ENCODE measurements around the gene OPA3.

Gene OPA3

DNA sequence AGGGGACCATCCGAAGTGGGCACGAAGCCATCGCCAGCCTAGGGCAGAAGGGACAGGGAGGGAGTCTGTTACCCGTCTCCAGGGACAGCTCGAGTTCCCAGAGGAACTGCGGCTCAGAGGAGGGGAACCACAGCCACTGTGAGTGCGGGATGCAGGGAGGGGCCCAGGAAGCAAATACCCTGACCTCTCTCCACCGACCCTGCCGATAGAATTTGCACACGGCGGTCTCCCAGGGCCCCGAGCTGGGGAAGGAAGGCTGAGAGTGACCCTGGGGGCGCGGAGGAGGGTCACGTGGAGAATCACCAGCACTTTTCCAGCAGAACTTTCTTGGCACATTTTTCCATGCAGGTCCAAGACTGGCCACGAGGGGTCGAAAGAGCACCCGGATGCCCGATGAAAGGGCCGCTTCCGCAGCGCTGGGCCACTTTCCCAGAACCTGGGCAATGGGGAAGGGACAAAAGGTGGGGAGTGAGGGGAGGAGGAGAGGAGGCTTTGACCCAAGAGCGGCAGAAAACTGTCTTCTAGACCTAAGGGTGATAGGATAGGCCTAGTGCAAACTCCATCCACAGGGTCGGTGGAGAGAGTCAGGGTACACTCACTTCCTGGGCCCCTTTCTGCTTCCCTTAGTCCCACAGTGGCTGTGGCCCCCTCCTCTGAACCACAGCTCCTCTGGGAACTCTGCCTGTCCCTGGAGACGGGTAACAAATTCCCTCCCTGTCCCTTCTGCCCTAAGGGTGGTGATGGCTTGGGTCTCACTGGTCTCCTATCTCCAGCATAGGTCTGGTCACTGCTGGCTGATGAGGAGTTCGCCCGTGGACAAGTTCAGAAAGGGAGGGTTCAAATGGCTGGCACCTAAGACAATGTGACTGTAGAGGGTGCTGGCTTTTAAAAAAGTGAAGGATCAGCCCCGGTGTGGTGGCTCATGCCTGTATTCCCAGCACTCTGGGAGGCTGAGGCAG, 22.7 kb upstream of the OPA3 start:
- DNase-seq (peak; percentile 62), ATAC-seq (peak; percentile 15)
- no peak overlapping the region for H3K4me3 Mint-ChIP-seq
- H3K9me3 Mint-ChIP-seq = peaks cover 5% of the 10 kb centered on the region
- H3K27me3 Mint-ChIP-seq = peaks cover 11% of the 10 kb centered on the region
- H3K36me3 Mint-ChIP-seq (ENCODE audit: low read depth) = peaks cover 30% of the 10 kb centered on the region
- peaks cover 10% of the 10 kb centered on the region for H3K4me1 Mint-ChIP-seq
- H3K27ac Mint-ChIP-seq = peak overlapping the region; percentile 84

DNA sequence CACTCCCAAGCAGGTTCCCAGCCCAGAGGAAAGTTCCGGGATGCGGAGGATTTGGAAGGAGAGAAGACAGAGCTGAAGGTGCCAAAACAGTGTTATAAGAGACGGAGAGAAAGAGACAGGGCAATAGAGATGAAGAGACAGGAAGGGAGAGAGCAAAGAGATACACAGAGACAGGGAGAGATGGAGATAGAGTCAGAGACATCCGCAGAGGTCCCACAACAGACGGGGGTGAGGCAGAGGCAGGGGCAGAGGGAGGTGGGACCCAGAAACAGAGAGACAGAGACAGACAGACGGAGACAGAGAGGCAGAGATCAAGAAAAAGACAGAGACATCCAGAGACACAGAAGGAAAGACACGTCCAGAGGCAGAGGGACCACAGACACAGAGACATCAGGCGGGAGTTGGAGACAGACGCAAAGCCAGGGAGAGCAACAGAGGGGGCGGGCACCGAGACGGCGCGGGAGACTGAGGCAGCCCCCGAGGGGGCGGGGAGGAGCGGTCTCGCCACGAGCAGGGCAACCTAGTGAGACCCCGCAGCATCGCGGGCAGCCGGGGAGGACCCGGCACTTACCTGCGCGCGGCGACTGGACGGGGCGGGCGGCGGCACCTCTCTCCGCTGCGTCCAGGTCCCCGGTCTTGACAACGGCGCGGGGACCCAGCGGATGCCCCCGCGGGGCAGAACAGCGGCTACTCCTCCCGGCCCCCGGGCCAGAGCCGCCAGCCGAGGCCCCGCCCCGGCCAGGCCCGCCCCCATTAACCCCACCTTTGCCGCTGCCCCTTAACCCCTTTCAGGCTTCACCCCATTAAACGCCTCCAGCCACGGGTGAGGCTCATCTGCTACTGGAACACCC, 17.1 kb upstream of the OPA3 start, which contains the start of gene GPR4:
Gene GPR4 (minus strand): TSS at position 689 of the 851 bp plus-strand sequence. CDS start 10,346 bp downstream, outside the sequence.
- H3K27ac Mint-ChIP-seq = no peak within 1 kb of the TSS
- DNase-seq (no peak), ATAC-seq (no peak)
- H3K4me1 Mint-ChIP-seq = peaks cover 32% of the 10 kb centered on the region
- no peak within 1 kb of the TSS for H3K4me3 Mint-ChIP-seq
- no peaks in the 10 kb centered on the region for H3K9me3 Mint-ChIP-seq
- H3K27me3 Mint-ChIP-seq = peaks cover 61% of the 10 kb centered on the region
- no peaks in the 10 kb centered on the region for H3K36me3 Mint-ChIP-seq (ENCODE audit: low read depth)

DNA sequence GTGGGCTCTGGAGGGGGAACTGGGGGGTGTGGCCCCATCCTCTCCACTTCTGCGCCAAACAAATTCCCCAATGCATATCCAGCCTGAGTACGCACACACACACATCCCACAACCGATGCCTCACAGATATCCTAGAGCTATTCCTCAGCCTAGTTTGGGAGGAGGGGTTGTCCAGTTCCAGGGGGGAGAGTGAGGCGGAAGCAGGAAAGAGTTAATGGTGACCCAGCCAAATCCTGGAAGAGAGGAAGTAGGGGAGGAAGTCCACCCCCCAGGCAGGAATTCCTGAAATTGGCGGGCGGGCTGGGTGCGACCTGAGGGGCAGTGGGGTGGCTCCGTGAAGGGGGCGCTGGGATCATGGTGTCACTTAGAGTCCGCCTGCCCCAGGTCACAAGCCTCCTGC, 16.5 kb upstream of the OPA3 start:
- no peaks in the 10 kb centered on the region for H3K9me3 Mint-ChIP-seq
- H3K36me3 Mint-ChIP-seq (ENCODE audit: low read depth) = no peaks in the 10 kb centered on the region
- H3K27me3 Mint-ChIP-seq = peaks cover 67% of the 10 kb centered on the region
- no peak overlapping the region for H3K27ac Mint-ChIP-seq
- ATAC-seq (no peak), DNase-seq (no peak)
- H3K4me3 Mint-ChIP-seq = no peak overlapping the region
- H3K4me1 Mint-ChIP-seq = peaks cover 32% of the 10 kb centered on the region

DNA sequence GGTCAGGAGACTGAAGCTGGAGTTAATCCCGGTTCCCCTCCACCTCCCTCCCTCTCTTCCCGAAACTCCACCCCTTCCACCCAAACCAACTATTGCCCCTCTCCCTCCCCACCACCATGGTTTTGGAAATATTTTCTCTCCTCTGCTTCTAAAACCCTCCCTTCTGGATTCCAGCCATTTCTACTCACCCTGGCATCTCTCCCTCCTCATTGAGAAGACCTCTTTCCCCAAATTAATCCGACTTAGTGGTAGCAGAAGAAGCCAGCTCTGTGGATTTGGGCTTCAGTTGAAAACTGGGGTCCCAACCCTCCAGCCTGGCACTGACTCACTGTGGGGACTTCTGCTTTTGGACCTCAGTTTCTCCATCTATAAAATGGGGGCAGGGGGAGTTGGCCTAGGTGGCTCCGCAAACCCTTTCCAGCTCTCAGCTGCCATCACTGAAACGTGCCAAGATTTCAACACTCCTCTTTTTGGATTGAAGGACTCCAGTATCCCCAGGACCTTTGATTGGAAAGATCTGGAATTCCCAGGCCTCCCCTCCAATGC, 15.8 kb upstream of the OPA3 start:
- Mint-ChIP-seq H3K27ac (no peak overlapping the region), H3K9me3 (no peaks in the 10 kb centered on the region), H3K4me3 (no peak overlapping the region), H3K27me3 (peaks cover 74% of the 10 kb centered on the region), H3K4me1 (peaks cover 32% of the 10 kb centered on the region), H3K36me3 (ENCODE audit: low read depth) (no peaks in the 10 kb centered on the region)
- no peak for DNase-seq
- no peak for ATAC-seq

DNA sequence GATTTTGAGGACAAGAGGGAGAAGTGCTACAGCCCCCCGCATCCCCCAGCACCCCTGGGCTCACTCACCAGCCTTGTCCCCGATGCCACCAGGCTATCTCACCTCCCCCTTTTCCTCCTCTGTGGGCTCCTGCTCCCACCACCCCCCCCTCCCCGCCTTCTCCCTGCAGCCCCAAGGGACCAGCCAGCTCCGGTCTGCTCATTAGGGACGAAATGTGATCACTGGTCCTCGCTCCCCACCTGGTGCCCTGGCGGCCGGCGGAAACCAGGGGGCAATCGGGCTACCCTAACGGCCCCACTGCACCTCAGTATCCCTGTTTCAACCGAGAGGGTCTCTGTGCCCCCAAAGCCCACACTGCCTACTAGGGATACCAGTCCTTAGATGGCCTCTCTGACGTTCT, 14.7 kb upstream of the OPA3 start:
- DNase-seq (no peak), ATAC-seq (no peak)
- no peaks in the 10 kb centered on the region for H3K9me3 Mint-ChIP-seq
- no peak overlapping the region for H3K27ac Mint-ChIP-seq
- no peak overlapping the region for H3K4me3 Mint-ChIP-seq
- H3K4me1 Mint-ChIP-seq = peaks cover 32% of the 10 kb centered on the region
- H3K27me3 Mint-ChIP-seq = peaks cover 79% of the 10 kb centered on the region
- H3K36me3 Mint-ChIP-seq (ENCODE audit: low read depth) = no peaks in the 10 kb centered on the region

DNA sequence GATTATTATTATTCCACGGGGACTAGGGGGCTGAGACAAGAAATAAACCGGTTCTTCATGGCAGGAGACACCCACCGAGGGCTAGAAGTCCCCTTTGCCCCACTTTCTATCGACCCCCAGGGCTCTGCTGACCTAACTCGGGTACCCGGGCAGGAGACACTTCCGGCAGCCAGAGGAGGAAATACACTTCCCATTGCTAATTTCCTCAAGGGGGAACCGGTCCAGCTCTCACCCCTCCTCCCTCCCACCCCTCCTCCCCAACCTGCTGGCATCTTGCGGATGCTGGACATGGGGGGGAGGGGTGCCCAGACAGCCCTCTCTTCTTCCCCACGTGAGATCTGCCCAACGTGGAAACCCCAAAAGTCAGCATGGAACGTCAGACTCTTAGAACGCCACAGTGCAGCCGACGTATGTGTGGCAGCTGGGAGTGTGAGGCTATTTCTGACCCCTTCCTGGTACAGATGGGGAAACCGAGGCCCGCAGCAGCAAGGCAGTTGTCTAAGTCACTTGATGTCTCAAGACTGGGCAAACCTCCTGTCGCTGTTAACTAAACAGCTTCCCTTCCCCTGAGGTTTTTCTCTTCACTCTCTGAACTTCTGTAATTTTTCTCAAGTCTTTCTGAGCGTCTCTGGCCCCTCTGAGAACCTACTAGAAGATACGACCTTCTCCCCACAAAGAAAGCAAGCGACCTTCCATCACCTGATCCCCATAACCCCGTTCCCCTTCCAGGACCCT, 13.8 kb upstream of the OPA3 start:
- H3K4me3 Mint-ChIP-seq = peak overlapping the region; percentile 62
- DNase-seq (no peak), ATAC-seq (no peak)
- H3K27ac Mint-ChIP-seq = peak overlapping the region; percentile 26
- H3K36me3 Mint-ChIP-seq (ENCODE audit: low read depth) = no peaks in the 10 kb centered on the region
- H3K27me3 Mint-ChIP-seq = peaks cover 79% of the 10 kb centered on the region
- H3K4me1 Mint-ChIP-seq = peaks cover 32% of the 10 kb centered on the region
- no peaks in the 10 kb centered on the region for H3K9me3 Mint-ChIP-seq

DNA sequence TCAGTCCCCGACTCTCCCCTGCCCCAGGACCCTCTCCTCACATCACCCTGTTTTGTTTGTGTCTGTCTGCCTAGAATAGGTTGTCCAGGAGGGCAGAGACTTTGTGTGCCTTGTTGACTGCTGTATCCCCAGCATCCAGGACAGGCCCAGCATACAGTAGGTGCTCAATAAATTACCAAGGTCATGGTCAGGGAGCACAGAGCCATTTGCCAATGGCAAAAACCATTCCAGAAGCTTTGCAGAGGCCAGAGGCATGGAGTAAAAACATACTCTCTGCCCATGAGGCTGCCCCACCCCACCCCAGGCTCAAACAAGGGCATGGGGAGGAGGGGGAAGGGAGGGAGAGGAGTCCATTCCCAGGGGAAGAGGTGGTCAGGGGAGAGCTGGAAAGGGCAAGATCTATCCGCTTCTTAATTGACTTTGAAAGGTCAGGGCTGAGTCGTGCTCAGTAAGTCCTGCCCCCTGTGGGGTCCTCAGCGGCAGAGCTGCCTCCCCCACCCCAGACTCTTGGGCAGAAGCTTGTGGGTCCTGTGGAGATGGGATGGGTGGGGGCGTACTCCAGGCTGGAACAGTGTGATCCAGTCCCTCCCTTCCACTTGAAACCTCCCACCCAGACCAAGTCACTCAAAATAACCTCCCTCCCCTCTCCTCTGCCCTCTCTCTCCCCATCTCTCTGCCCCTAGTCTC, 13.0 kb upstream of the OPA3 start:
- Mint-ChIP-seq H3K4me3 (peak overlapping the region; percentile 62), H3K27me3 (peaks cover 72% of the 10 kb centered on the region)

DNA sequence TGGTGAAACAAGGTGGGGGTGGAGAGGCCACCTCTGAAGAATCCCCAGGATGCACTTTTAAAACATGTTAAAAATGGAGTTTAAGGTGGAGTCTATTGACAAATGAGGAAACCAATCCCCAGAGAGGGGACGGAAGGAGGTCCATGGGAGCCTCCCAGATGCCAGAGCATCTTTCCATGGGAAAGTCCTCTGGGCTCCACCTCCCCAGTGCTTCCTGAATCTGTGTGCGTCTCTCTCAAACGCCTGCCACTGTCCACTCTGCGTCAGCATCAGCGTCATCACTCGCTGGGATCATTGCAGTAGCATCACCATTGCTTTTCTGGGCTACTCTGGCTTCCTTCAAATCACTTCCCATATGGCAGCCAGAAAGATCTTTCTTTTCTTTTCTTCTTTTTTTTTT, 11.2 kb upstream of the OPA3 start:
- peaks cover 34% of the 10 kb centered on the region for H3K4me1 Mint-ChIP-seq
- H3K9me3 Mint-ChIP-seq = no peaks in the 10 kb centered on the region
- ATAC-seq (no peak), DNase-seq (no peak)
- no peak overlapping the region for H3K27ac Mint-ChIP-seq
- H3K36me3 Mint-ChIP-seq (ENCODE audit: low read depth) = no peaks in the 10 kb centered on the region
- no peak overlapping the region for H3K4me3 Mint-ChIP-seq
- H3K27me3 Mint-ChIP-seq = peaks cover 72% of the 10 kb centered on the region

More for the DNA sequence above, 13.0 kb upstream of the OPA3 start:
- ATAC-seq (no peak), DNase-seq (no peak)
- Mint-ChIP-seq H3K4me1 (peaks cover 32% of the 10 kb centered on the region), H3K27ac (no peak overlapping the region), H3K36me3 (ENCODE audit: low read depth) (no peaks in the 10 kb centered on the region), H3K9me3 (no peaks in the 10 kb centered on the region)

DNA sequence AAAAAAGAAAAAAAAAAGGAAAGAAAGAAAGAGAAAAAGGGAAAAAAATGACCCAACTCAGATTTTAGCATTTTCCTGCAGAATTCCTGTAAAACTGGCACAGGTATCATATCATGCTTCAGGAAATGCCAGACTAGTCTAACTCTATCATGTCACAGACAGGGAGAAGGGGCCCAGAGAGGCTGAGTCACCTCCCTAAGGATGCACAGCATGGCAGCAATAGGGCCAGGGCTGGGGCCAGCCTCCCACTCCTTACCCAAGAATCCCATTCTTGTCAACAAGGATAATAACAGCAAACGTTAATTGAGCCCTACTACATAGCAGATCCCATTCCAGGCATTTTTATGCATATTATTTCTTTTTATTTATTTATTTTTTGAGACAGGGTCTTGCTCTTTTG, 8.9 kb upstream of the OPA3 start:
- no peak overlapping the region for H3K27ac Mint-ChIP-seq
- ATAC-seq (no peak), DNase-seq (no peak)
- H3K27me3 Mint-ChIP-seq = peaks cover 70% of the 10 kb centered on the region
- H3K36me3 Mint-ChIP-seq (ENCODE audit: low read depth) = no peaks in the 10 kb centered on the region
- no peak overlapping the region for H3K4me3 Mint-ChIP-seq
- peaks cover 23% of the 10 kb centered on the region for H3K4me1 Mint-ChIP-seq
- no peaks in the 10 kb centered on the region for H3K9me3 Mint-ChIP-seq

DNA sequence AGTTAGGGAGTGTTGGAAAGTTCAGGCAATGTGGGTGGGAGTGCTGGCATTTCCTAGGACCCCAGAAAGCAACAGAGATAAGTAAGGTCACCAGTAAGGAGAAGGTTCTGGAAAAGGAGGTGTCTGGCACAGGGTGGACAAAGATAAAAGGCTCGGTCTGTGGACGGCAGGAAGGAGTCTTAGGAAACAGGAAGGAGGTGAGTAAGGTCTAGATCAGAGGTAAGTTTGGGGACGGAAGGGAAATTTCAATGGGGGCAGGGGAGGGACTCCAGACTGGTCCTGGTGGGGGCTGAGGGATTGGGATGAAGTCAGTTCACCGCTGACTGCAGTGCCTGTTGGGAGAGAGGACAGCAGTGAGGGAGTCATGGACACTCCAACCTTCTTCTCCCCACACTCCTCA, 7.8 kb upstream of the OPA3 start:
- Mint-ChIP-seq H3K27me3 (peaks cover 60% of the 10 kb centered on the region), H3K36me3 (ENCODE audit: low read depth) (no peaks in the 10 kb centered on the region), H3K4me1 (peaks cover 13% of the 10 kb centered on the region), H3K9me3 (no peaks in the 10 kb centered on the region), H3K4me3 (no peak overlapping the region), H3K27ac (no peak overlapping the region)
- ATAC-seq (no peak), DNase-seq (no peak)

DNA sequence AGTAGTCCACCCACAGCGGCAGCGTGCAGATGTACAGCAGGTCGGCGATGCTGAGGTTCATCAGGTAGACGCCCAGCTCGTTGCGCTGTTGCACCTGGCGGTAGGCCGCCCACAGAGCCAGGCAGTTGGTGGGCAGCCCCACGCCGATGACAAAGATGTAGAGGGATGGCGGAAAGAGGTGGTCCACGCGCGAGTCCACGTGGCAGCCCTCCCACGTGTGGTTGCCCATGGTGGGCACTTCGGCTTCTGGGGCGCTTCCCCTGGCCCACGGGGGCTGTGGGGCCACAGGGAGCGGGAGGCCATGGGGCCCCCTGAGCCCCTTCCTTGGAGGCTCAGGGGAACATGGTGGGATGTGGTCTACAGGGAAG, 7.0 kb upstream of the OPA3 start:
- Mint-ChIP-seq H3K36me3 (ENCODE audit: low read depth) (no peaks in the 10 kb centered on the region), H3K27ac (no peak overlapping the region), H3K4me3 (no peak overlapping the region), H3K9me3 (no peaks in the 10 kb centered on the region), H3K4me1 (peaks cover 12% of the 10 kb centered on the region), H3K27me3 (peaks cover 52% of the 10 kb centered on the region)
- ATAC-seq (no peak), DNase-seq (no peak)

DNA sequence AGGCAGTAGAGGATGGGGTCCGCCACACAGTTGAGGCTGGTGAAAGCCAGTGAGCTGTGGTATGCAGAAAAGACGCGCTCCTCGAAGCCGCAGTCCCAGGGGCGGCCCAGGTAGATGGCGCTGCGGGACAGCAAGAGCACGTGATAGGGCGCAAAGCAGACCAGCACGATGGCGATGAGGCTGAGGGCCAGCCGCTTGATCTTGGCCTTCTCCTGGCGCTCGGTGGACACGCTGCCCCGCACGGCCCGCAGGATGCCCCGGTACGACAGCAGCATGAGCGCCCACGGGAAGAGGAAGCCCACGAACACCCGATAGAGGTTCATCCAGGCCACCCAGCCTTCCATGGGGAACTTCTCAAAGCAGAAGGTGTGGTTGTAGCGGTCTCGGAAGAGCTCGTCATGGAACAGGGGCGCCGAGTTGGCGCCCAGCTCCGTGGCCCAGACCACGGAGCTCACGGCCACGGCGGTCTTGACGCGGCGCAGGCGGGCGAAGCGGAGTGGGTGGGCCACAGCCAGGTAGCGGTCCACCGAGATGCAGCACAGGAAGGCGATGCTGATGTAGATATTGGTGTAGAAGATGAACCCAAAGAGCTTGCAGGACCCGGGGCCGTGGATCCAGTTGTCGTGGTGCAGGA, 6.5 kb upstream of the OPA3 start:
- Mint-ChIP-seq H3K36me3 (ENCODE audit: low read depth) (no peaks in the 10 kb centered on the region), H3K4me3 (no peak overlapping the region), H3K9me3 (no peaks in the 10 kb centered on the region), H3K4me1 (peaks cover 12% of the 10 kb centered on the region), H3K27me3 (peaks cover 48% of the 10 kb centered on the region), H3K27ac (no peak overlapping the region)
- DNase-seq (peak; percentile 53), ATAC-seq (peak; percentile 71)

DNA sequence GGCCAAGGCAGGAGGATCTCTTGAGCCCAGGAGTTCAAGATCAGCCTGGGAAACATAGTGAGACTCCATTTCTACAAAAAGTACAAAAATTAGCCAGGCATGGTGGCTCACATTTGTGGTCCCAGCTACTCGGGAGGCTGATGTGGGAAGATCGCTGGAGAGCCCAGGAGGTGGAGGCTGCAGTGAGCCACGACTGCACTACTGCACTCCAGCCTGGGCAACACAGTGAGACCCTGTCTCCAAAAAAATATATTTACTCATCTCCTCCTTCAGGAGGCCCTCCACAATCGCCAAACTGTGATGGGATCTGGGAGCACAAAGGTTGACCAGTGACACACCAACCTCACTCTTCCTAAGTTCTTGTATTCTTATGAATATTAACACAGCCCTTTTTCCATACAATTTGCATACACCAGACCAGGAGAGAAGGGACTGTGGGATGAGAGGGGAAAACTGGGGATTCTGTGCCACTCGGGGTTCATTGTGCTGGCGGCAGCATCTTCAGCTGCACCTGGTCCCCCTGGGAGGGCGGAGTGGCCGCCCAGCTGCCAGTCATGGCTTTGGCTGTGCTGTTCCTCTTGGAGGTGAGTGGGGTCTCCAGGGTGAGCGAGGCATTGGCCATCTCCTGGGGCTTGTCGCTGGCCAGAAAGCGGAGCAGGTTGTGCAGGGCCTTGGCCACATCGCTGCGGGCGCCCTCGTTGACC, 5.8 kb upstream of the OPA3 start:
- Mint-ChIP-seq H3K4me1 (peaks cover 14% of the 10 kb centered on the region), H3K36me3 (ENCODE audit: low read depth) (no peaks in the 10 kb centered on the region), H3K27me3 (peaks cover 41% of the 10 kb centered on the region), H3K9me3 (no peaks in the 10 kb centered on the region), H3K4me3 (no peak overlapping the region), H3K27ac (no peak overlapping the region)
- no peak for ATAC-seq
- no peak for DNase-seq
